Glomerular endothelial cell (primary cell): ENCODE data around the gene NSF. TPM values are rescaled to one million over a fixed set of nuclear protein-coding genes. Genes with fewer than 3 reads are reported as not detected.
"Not testable (repeated sequence)": the region's sequence is repeated elsewhere in the genome, so short reads cannot be mapped to it uniquely, and the experiment has no call there.

Source experiments
- DNase-seq: peaks from one replicate; pipeline ENCODE4 v3.0.0-alpha.2; 2011; ENCODE audit warnings: low read depth, low spot score; ENCODE audit errors: extremely low read depth
- total RNA-seq: library from RNA; depleted of rRNA; stranded (reverse); fragments of >200 nt; gene quantifications from 2 replicates; pipeline ENCODE4 v1.2.3, GENCODE V29; 2015

NSF gene
- total RNA-seq, 1 donor from 2014 or later = 22.0 TPM

GRCh38 chr17:46772475-46773220, 182.2 kb downstream of the NSF start:
- DNase-seq = no peak

GRCh38 chr17:46773221-46773605, 182.7 kb downstream of the NSF start:
- DNase-seq = no peak

GRCh38 chr17:46773676-46774075, 183.2 kb downstream of the NSF start:
- no peak for DNase-seq

DNA sequence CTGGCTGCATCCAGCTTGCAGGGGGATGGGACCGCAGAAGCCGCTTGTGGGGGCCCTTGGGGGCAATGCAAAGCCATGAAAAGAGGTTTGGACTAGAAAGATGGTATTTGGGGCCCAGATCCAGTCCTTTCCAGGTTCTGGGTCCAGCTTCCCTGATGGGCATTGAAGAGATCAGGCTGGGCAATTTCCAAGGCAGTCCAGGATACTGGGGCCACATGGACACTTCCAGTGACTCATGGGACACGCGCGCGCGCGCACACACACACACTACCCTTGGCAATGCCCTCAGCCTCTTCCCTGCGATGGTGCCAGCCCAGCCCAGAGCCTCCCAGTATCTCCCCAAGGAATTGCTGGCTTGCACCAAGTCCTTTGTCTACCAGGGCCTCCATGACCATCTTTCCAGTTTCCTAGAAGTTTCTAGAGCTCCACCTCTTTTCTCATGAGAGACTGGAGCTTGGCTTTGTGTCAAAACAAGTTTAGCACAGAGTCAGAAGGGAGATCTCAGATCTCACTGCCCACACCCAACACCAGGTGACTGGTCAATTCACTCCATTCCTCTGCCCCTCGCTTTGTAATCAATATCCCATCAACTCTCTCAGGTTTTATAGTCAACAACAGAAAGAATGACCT, 183.8 kb downstream of the NSF start:
- DNase-seq = no peak

- no peak for DNase-seq
Observed at GRCh38 chr17:46776298-46777005, 186.0 kb downstream of the NSF start.

DNA sequence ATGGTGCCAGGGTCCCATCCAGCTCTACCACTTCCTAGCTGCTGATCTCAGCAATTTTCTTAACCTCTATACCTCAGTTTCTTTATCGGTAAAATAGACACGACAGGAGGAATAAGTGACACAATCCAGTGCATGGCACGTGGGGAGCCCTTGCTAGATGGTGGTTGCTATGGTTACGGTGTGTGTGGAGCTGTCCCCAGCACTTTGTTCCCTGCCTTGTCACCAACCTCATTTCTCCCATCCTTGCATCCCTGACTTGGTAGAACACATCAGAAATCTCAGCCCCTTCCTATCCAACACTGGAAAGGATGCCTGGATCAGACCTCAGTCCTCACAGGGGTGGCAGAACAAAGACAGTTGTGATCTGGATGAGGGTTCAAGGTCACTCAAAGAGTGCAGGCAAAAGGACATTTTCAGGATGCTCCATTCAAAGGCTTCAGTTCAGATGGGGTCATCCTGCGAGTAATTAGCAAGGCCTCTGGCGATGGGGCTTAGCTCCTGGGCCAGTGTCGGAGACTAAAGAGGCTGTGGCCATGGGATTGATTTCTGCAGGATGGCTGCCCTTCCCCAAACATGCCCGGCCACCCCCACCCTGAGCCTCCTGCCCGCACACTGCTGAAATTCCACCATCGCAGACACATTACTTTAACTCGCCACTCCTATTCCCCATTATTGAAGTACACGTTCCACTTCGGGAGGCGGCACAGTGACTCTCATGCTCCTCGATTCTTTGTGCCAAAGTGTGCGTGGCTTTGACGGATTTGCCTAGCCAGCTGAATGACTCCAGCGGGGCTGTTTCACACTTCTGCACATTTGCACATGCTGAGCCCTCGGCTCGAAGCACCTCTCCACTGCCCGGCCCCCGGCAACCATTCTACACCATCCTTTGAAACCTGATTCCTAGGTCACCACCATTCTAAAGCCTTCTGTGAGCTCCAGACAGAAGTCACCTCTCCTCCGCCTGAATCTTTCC, 187.8 kb downstream of the NSF start:
- no peak for DNase-seq

- DNase-seq = no peak
Observed at GRCh38 chr17:46780003-46780373, 189.5 kb downstream of the NSF start.

DNA sequence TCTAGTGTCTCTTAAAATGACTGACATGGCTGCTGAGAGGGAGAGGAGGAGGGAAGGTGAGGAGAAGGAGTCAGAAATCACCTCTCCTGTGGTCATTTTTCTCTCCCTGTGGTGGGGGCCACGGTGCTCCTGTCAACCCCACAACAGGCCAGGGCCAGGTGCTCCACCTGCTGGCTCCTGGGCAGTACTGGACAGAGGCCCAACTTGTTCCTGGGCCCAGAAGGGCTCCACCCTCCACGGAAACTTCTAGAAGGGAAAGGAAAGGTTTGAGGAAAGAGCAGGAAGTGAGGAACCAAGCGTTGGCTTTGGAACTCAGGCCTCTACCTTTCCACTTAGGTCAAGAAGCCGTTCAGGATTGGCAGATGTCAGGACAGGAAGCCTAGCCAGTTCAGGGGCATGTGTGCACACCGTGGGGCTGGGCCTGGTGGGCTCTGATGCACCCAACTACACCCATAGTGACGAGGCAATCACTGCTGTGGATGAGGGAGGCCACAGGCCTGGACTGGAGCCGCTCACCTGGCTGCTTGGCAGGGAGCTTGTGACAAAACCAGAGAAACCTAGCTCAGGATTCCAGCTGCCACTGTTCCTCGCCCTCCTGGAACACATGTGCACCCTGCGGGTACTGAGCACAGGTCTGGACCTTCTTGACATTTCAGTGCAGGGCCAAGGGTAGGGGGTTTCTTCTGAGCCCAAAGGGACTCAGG, 191.9 kb downstream of the NSF start:
- DNase-seq = no peak

GRCh38 chr17:46783031-46783593, 192.6 kb downstream of the NSF start:
- DNase-seq = no peak

DNA sequence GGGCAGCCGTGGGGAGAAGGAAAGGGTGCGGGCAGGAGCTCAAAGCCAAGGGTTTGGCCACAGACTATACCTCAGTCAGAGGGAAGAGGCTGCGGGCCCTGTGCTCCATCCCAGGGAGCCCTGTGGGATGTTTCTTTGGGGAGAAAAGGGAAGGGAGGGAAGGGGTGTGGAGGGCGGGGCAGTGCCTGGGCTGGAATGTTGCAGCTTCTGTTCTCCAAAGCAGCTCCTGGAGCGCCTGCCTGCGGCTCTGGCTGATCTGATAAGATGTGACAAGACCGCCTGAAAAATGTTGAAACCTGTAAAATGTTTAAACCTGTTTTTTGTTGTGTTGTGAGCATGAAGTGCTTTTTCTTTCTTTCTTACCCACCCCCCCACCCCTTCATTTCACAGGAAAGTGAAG, 195.2 kb downstream of the NSF start:
- DNase-seq = no peak

DNA sequence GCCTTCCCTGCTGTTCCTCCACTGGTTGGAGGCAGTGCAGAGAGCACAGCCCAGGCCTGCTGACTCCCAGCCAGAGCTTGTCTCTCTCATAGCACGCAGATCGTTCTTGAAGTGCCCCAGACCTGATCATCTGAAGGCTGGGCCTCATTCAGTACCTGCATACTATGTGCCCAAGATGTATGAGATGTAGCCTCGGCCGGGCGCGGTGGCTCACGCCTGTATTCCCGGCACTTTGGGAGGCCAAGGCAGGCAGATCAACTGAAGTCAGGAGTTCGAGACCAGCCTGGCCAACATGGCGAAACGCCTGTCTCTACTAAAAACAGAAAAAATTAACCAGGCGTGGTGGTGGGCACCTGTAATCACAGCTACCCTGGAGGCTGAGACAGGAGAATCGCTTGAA, 197.0 kb downstream of the NSF start:
- DNase-seq = no peak

- DNase-seq = no peak
Observed at GRCh38 chr17:46788300-46788699, 197.8 kb downstream of the NSF start.

DNA sequence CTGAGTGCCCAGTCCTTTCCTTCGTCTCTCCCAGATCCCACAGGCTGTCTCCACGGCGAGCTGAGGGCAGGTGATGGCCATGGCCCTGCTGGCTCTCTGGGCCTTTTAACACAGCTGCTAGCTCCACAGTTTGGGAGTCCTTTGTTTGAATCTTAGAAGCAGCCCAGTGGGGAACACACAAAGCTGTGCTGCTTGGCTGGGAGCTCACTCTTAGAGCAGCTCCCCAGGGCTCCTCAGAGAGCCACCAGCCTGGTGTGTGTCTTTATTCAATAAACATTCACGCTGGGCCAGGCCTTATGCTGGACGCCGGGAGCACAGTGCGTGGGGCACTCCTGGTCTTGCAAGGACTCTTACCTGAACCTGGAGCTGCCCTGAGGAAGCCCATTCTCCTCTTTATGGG, 198.3 kb downstream of the NSF start:
- no peak for DNase-seq

GRCh38 chr17:46789610-46790009, 199.1 kb downstream of the NSF start:
- DNase-seq = no peak

GRCh38 chr17:46790216-46790615, 199.7 kb downstream of the NSF start:
- no peak for DNase-seq

GRCh38 chr17:46791531-46791930, 201.1 kb downstream of the NSF start:
- no peak for DNase-seq

DNA sequence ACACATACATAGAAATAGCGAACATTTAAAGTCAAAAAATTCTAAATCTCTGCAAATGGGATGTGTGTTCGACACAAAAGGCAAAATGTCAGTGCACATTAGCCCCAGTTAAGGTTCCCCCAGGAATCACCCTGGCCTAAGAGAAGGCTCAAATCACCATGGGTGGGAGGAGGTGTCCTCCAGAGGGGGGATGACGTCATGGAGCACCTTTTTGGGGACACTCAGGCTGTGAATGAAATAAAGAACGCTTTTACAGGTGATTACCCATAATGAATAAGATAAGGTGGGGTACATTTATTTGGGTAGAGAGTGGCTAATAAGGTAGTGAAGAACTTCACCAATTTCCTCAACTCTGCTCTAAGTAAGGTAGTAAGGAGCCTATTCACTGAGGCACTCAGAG, 201.6 kb downstream of the NSF start:
- DNase-seq = no peak

DNA sequence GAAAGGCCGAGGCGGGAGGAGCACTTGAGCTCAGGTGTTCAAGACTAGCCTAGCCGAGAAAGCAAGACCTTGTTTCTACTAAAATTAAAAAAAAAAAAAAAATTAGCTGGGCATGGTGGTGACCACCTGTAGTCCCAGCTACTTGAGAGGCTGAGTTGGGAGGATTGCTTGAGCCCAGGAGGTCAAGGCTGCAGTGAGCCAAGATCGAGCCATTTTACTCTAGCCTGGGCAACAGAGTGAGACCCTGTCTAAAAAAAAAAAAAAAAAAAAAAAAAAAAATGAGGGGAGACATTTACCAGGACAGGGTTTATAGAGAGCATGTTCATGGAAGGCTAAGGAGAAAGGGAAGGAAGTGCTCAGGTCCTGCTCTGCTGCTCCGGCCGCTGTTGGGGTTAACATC, 202.6 kb downstream of the NSF start:
- DNase-seq = not testable (repeated sequence)

- no peak for DNase-seq
Observed at GRCh38 chr17:46793541-46793940, 203.1 kb downstream of the NSF start.

- no peak for DNase-seq
Observed at GRCh38 chr17:46794318-46794717, 203.8 kb downstream of the NSF start.
